Transverse colon (tissue), 4 donors: ENCODE results near the gene DCAF15.
"Not testable (repeated sequence)": the region's sequence is repeated elsewhere in the genome, so short reads cannot be mapped to it uniquely, and the experiment has no call there.

ENCODE experiments used
- CTCF ChIP-seq, 5 experiments: fragments of 200-600 bp in 3 of 5; fragments of 450-650 bp in 2 of 5; sonication (generic) in 3 of 5; IDR thresholded peaks; 1 replicate in 2 of 5; 2 replicates in 3 of 5; pipeline ENCODE4 v1.5.1; 2016 to 2017; ENCODE audit warnings: antibody characterized with exemption in 5 of 5, inconsistent platforms in 3 of 5, mild to moderate bottlenecking in 2 of 5, moderate library complexity in 1 of 5
- EP300 ChIP-seq: sonication (generic); formaldehyde crosslinking; IDR thresholded peaks from one replicate; pipeline ENCODE4 v1.6.1; 2017; ENCODE audit warnings: antibody characterized with exemption, low read depth
- POLR2A ChIP-seq: fragments of 450-650 bp; IDR thresholded peaks from one replicate; pipeline ENCODE4 v1.6.1; 2016; ENCODE audit warnings: antibody characterized with exemption, mild to moderate bottlenecking, moderate library complexity
- POLR2AphosphoS5 ChIP-seq, 3 donors: sonication (generic); formaldehyde crosslinking; IDR thresholded peaks; one replicate each; pipeline ENCODE4 v1.6.1; 2016; ENCODE audit warnings: antibody characterized with exemption in 3 of 3

DNA sequence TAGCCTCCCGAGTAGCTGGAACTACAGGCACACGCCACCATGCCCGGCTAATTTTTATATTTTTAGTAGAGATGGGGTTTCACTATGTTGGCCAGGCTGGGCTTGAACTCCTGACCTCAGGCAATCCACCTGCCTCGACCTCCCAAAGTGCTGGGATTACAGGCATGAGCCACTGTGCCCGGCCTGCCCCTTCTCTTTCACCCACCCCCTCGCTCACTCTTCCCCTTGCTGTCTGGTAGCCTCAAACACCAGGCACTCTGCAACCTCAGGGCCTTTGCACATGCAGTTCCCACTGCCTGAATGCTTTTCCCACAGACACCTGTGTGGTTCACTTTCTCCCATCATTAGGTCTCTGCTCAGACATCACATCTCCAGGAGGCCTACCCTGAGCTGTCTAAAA, 30.2 kb upstream of the DCAF15 start:
- not testable (repeated sequence) for TF ChIP-seq CTCF (IDR thresholded peaks at IDR 0.05); POLR2A; EP300; POLR2AphosphoS5 (IDR thresholded peaks at IDR 0.05)
